HepG2 (cell line): ENCODE measurements around the gene KLHL36. TPM values are rescaled to one million over a fixed set of nuclear protein-coding genes. Genes with fewer than 3 reads are reported as not detected.
A peak's percentile ranks its signal among the peaks of the same experiment; 100 is the strongest.

ENCODE experiments used
- ELF3 ChIP-seq: IDR thresholded peaks from 2 replicates; pipeline ENCODE4 v1.6.1; 2016; ENCODE audit warnings: missing genetic modification reagents, missing compliant biosample characterization
- FOXA3 ChIP-seq: IDR thresholded peaks from 2 replicates; pipeline ENCODE4 v1.6.1; 2016; ENCODE audit warnings: missing genetic modification reagents, missing compliant biosample characterization
- HHEX ChIP-seq: IDR thresholded peaks from 2 replicates; pipeline ENCODE4 v1.6.1; 2016; ENCODE audit warnings: control low read depth
- HMG20B ChIP-seq: conservative IDR thresholded peaks from 2 replicates; pipeline ENCODE4 v1.6.1; 2016; ENCODE audit warnings: missing genetic modification reagents, missing compliant biosample characterization
- HNF4A ChIP-seq: sonication (generic); formaldehyde crosslinking; IDR thresholded peaks from 2 replicates; pipeline ENCODE4 v1.4.0; 2020; ENCODE audit warnings: missing genetic modification reagents
- HNRNPLL ChIP-seq: fragments of 200-400 bp; formaldehyde crosslinking; IDR thresholded peaks from 2 replicates; pipeline ENCODE4 v1.6.1; 2017; ENCODE audit warnings: mild to moderate bottlenecking, low read depth, low read length; ENCODE audit not compliant: poor library complexity, severe bottlenecking
- KIAA2018 ChIP-seq: sonication (generic); formaldehyde crosslinking; IDR thresholded peaks from 2 replicates; pipeline ENCODE4 v1.5.0; 2020; ENCODE audit warnings: mild to moderate bottlenecking, missing genetic modification reagents, borderline replicate concordance
- PAX8 ChIP-seq: sonication (generic); formaldehyde crosslinking; IDR thresholded peaks from 2 replicates; pipeline ENCODE4 v1.8.0; 2022; ENCODE audit warnings: mild to moderate bottlenecking, missing genetic modification reagents, borderline replicate concordance
- PHB2 ChIP-seq: fragments of 450-650 bp; IDR thresholded peaks from 2 replicates; pipeline ENCODE4 v1.6.1; 2018; ENCODE audit not compliant: partially characterized antibody
- POLR2G ChIP-seq: fragments of 200-400 bp; formaldehyde crosslinking; IDR thresholded peaks from 2 replicates; pipeline ENCODE4 v1.6.1; 2018; ENCODE audit warnings: mild to moderate bottlenecking, low read depth, low read length, moderate library complexity
- SNAI1 ChIP-seq: sonication (generic); formaldehyde crosslinking; IDR thresholded peaks from 2 replicates; pipeline ENCODE4 v1.5.0; 2020; ENCODE audit warnings: mild to moderate bottlenecking, missing genetic modification reagents, borderline replicate concordance
- ZNF501 ChIP-seq: sonication (generic); formaldehyde crosslinking; IDR thresholded peaks from 2 replicates; pipeline ENCODE4 v1.5.1; 2020; ENCODE audit warnings: mild to moderate bottlenecking, moderate library complexity, missing genetic modification reagents
- ZNF7 ChIP-seq: IDR thresholded peaks from 2 replicates; pipeline ENCODE4 v1.6.1; 2016; ENCODE audit warnings: missing biosample characterization, missing genetic modification reagents
- ZNF784 ChIP-seq: sonication (generic); formaldehyde crosslinking; IDR thresholded peaks from 2 replicates; pipeline ENCODE4 v1.5.1; 2020; ENCODE audit warnings: missing genetic modification reagents, mild to moderate bottlenecking, borderline replicate concordance
- ZNF790 ChIP-seq: sonication (generic); formaldehyde crosslinking; IDR thresholded peaks from 2 replicates; pipeline ENCODE4 v1.8.0; 2022; ENCODE audit warnings: missing genetic modification reagents, mild to moderate bottlenecking, borderline replicate concordance
- polyA plus RNA-seq, 8 experiments: library from polyadenylated mRNA; depleted of rRNA in 3 of 8; stranded (reverse) in 7 of 8; unstranded in 1 of 8; fragments of >200 nt; fragmentation: Illumina TruSeq in 4 of 8; extraction: Trizol in 4 of 8; gene quantifications; 2 replicates each; pipeline versions ENCODE4 v1.2.1 to v1.2.3, GENCODE V29; 2011 to 2016; ENCODE audit warnings: low read depth in 4 of 8, missing spikeins in 1 of 8, mixed read lengths in 1 of 8; ENCODE audit not compliant: insufficient read depth in 1 of 8
- total RNA-seq, 5 experiments: library from RNA; depleted of rRNA; stranded (reverse); fragments of >200 nt; fragmentation: Illumina TruSeq; extraction: Trizol; gene quantifications; 2 replicates each; pipeline ENCODE4 v1.2.3, GENCODE V29; 2016; ENCODE audit warnings: low read depth in 1 of 5
- TF ChIP-seq, protein P1 (sequence below): sonication (generic); formaldehyde crosslinking; IDR thresholded peaks from 2 replicates; pipeline ENCODE4 v1.5.0; 2020; ENCODE audit warnings: mild to moderate bottlenecking, missing genetic modification reagents

Gene KLHL36
- total and polyA plus RNA-seq, 2 of the 13 experiments (the other 11 are each of a cell fraction or from before 2014, with no cell fraction given): 24.3 to 26.0 TPM

DNA sequence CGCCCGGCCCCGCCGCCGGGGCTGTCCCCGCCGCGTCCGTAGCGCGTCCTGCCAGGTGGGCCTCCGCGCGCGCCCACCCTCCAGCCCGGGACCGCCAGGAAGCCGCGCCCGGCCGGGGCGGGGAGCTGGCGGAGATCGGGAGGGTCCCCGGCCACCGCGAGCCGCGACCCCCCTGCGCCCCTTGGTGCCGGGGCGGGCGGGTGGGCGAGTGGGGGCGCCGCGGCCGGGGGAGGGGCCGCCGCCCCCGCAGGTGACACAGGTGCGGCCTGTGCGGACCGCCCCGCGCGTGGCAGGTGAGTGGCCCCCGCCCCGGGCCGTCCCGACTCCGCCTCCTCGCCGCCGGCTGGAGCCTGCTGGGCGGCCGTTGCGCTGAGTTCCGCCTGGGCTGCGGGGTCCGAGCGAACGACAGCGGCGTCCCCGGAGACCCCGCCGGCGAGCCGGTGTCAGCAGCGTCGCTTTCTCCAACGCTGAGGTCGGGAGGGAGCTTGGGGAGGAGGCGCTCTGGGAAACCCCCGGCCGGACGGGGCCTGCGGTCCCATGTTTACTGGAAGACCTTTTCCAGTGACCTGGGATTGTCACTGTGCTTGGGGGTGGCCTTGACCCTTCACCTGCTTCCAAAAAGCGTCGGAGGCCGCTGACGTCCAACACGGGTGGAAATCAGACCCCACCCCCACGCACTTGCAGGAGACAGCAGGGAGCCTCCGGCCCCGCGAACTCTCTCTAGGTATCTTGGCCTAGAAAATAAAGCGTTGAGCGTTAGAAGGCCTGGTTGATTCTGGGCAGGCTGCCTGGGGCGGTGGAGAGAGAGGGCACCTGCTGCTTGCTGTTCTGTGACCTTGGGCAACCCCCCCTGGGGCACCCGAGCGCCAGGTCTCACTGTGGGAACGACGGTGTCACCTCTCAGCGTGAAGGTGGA is 542 bp downstream of the KLHL36 start (continued):
- TF ChIP-seq POLR2G (peak; percentile 17; the same call in 1 of the 2 replicates), HNRNPLL (peak; percentile 78), HHEX (no peak), PHB2 (no peak), PAX8 (CRISPR knock-in tag) (0 out of 2 replicates have a peak, but pooled peaks have one; percentile 10), ELF3 (peak; percentile 8; the same call in 1 of the 2 replicates), KIAA2018 (CRISPR knock-in tag) (no peak), ZNF7 (CRISPR knock-in tag) (no peak), FOXA3 (CRISPR knock-in tag) (peak; percentile 50), ZNF790 (CRISPR knock-in tag) (peak; percentile 9; the same call in 1 of the 2 replicates), SNAI1 (CRISPR knock-in tag) (0 out of 2 replicates have a peak, but pooled peaks have one; percentile 26), ZNF501 (CRISPR knock-in tag) (peak; percentile 87), HNF4A (CRISPR knock-in tag) (peak; percentile 51; the same call in 1 of the 2 replicates), HMG20B (no peak), ZNF784 (CRISPR knock-in tag) (no peak)
- TF ChIP-seq, protein P1, sequence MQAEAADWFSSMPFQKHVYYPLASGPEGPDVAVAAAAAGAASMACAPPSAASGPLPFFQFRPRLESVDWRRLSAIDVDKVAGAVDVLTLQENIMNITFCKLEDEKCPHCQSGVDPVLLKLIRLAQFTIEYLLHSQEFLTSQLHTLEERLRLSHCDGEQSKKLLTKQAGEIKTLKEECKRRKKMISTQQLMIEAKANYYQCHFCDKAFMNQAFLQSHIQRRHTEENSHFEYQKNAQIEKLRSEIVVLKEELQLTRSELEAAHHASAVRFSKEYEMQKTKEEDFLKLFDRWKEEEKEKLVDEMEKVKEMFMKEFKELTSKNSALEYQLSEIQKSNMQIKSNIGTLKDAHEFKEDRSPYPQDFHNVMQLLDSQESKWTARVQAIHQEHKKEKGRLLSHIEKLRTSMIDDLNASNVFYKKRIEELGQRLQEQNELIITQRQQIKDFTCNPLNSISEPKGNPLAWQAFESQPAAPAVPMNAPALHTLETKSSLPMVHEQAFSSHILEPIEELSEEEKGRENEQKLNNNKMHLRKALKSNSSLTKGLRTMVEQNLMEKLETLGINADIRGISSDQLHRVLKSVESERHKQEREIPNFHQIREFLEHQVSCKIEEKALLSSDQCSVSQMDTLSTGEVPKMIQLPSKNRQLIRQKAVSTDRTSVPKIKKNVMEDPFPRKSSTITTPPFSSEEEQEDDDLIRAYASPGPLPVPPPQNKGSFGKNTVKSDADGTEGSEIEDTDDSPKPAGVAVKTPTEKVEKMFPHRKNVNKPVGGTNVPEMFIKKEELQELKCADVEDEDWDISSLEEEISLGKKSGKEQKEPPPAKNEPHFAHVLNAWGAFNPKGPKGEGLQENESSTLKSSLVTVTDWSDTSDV: 0 out of 2 replicates have a peak, but pooled peaks have one; percentile 17
